T-helper 9 cell (primary cell): ENCODE results near the gene NOC2L.
"Not testable (repeated sequence)": the region's sequence is repeated elsewhere in the genome, so short reads cannot be mapped to it uniquely, and the experiment has no call there.

Experiments used
- DNase-seq: peaks from one replicate; pipeline ENCODE4 v3.0.0-alpha.2; 2020

The NOC2L gene

GRCh38 chr1:960363-961131 lies 1.5 kb upstream of the NOC2L start, which contains the start of gene KLHL17:
Gene KLHL17 (plus strand): TSS chr1:960584. CDS start chr1:960694, 110 bp downstream.
- peak; percentile 75 for DNase-seq

DNA sequence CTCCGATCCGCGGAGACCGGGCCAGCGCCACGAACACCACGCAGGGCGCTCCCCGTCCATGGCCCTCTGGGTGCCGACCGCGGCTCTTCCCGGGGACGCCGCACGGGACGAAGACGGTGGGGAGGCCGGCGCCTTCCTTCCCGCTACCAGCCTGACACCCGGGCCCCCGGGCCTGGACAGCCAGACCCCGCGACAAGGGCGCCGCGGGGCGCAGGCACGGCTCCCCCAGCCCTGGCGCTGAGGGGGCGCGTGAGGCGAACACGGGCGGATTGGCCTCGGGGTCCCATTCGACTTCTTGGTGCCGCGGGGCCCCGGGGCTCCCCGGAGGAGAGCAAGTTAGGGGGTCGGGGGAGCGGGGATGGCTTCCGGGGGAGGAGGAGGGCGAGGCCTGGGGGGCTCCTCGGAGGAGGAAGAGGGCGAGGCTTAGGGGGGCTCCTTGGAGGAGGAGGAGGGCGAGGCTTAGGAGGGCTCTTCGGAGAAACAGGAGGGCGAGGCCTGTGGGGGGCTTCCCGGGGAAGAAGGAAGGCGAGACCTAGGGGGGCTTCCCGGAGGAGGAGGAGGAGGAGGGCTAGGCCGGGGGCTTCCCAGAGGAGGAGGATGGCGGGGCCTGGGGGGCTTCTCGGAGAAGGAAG lies 791 bp upstream of the NOC2L start:
- DNase-seq = no peak

- DNase-seq = no peak
Observed at GRCh38 chr1:956636-957035, 2.4 kb downstream of the NOC2L start.

GRCh38 chr1:955474-955873 lies 3.6 kb downstream of the NOC2L start:
- no peak for DNase-seq

DNA sequence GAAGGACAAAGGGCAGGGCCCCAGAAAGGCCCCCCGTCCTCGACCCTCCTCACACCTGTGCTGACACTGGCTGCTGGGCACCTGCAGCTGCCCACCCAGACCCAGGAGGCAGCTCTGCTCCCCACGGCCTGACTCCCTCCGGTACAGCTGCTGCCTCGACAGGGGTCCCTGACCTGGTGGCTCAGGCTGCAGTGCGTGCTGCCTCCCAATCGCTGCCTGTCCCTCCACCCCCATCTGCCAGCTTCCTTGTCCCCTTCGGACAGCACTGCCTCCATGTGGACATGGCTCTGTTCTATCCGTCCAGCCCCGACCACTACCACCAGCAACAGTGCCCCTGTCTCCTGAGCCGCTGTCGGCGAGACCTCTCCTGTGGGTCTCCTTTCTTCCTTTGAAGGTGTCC lies 4.1 kb downstream of the NOC2L start:
- no peak for DNase-seq

DNA sequence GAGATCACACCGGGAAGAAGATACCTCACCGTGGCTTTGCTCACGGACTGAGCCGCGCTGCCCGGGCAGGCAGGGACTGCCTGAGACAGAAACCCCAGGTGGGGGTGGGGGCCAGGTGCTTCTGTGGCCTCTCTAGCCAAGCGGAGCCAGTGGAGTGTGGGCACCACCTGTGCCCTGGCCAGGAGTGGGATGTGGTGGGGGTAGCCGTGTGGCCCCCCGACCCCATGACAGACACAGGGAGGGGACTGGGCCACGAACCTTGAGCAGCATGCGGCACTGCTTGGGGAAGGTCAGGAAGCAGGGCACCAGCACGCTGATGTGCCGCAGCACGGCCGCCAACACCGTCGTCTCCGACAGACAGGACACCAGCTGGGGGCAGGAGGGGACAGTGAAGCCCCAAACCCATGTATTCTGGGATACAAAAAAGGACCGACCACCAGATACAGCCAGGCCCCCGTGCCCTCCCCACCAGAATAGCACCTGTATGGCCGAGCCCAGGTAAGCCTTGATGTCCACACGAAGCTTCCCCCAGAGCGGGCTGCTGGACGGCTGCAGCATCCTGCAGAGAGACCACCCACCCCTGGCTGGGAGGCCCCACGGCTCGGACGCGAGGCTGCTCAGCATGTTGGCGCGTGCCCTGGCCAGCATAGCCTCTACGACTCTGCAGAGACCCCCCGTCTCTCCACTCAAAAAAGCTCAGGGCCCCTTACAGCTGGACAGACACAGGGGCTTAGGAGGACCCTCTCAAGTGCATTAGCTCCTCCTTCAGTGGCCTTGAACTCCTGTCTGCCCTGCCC lies 5.3 kb downstream of the NOC2L start:
- DNase-seq = no peak

DNA sequence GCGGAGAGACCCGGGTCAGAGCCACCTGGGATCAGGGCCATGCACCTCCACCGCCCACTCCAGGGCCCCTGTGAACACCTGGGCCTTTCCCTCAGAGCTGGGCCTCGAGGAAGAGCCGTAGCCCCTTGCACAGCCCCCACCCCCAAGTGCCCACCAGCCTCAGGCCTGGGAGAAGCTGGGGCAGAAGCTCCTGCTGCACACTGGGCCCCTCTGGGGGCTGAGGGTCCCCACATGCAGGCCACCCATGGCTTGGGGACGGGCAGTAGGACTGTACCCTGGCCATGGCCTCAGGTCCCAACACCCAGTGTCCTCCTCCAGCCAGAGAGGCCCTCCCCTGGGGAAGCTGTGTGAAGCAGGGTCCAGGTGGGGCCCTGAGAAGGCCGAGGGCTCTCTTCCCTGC lies 6.5 kb downstream of the NOC2L start:
- DNase-seq = no peak

GRCh38 chr1:952201-952600 lies 6.9 kb downstream of the NOC2L start:
- DNase-seq = no peak

DNA sequence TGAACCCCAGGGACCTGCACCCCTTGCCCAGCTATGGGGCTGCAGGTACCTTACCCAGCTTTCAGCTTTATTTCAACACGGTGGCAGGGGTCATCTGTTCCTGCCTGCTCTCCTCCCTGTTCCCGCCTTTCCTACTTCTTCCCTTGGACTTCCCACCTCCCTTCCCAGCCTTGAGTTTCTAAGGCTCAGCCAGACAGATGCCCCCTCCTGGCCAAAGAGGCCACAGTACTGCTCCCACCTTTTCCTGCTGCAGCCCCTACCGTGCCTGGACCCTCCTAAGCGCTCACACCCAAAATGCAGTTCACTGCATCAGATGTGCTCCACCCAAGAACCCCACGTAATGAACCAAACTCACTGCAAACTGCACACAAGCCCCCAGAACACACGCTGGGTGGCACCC lies 7.7 kb downstream of the NOC2L start:
- DNase-seq = no peak

DNA sequence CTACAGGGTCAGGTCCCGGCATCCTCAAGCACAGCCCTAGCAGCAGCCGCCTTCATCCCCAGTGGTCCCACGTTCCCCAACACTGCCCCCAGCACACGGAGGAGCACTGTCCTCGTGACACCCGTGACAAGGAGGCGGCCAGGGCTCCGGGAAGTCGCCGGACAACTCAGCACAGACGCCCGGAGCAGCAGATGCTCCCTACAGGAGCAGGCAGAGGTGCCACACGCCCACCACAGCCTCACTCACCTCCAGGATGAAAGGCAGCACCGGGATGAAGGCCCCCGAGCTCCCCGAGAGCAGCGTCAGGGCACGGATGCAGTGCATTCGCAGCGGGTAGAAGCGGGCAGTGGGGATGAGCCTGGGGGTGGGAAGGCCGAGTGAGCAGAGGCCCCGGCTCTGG lies 8.2 kb downstream of the NOC2L start:
- no peak for DNase-seq

DNA sequence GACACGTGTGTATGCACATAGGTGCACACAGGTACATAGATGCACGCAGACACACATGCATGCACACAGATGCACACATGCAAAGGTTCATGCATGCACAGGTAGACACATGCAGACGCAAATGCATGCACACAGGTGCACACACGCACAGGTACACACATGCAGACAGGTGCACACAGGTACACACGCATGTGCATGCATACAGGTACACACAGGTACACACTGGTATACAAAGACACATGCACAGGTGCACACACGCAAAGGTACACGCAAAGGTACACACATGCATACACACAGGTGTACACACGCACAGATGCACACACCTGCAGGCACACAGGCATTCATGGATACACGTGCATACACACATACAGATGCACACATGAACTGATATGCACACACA lies 8.8 kb downstream of the NOC2L start:
- DNase-seq = no peak

- no peak for DNase-seq
Observed at GRCh38 chr1:947958-948357, 11.1 kb downstream of the NOC2L start.

DNA sequence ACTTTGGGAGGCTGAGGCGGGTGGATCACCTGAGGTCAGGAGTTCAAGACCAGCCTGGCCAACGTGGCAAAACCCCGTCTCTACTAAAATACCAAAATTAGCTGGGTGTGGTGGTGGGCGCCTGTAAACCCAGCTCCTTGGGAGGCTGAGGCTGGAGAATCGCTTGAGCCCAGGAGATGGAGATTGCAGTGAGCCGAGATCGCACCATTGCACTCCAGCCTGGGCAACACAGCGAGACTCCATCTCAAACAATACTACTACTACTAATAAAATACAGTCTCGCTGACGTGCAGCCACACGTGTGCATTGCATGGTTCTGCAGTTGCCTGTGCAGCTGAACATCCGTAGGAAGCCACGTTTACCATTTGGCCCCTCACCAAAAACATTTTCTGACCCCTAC lies 12.2 kb downstream of the NOC2L start:
- not testable (repeated sequence) for DNase-seq

GRCh38 chr1:945688-946556 lies 13.1 kb downstream of the NOC2L start:
- no peak for DNase-seq

GRCh38 chr1:944341-945325 lies 14.4 kb downstream of the NOC2L start:
- no peak for DNase-seq

DNA sequence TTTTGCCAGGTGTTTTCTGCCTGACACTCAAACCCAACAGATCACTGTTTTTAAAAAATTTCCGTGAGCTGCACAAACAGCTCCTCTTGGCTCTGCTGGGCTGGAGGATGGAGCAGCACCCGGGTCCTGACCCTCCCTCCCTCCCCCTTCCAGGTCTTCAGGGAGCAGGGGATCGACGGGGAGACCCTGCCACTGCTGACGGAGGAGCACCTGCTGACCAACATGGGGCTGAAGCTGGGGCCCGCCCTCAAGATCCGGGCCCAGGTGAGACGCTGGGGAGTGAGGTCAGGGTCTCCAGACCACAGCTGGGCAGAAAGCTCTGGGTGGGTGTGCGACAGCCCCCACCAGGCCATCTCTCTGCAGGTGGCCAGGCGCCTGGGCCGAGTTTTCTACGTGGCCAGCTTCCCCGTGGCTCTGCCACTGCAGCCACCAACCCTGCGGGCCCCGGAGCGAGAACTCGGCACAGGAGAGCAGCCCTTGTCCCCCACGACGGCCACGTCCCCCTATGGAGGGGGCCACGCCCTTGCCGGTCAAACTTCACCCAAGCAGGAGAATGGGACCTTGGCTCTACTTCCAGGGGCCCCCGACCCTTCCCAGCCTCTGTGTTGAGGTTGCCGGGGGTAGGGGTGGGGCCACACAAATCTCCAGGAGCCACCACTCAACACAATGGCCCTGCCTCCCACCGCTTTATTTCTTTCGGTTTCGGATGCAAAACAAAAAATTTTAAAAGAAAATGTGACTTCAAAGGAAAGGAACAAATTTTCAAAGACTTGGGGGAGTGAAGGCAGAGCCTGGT lies 15.3 kb downstream of the NOC2L start:
- DNase-seq = no peak

- DNase-seq = no peak
Observed at GRCh38 chr1:942864-943533, 16.1 kb downstream of the NOC2L start.

DNA sequence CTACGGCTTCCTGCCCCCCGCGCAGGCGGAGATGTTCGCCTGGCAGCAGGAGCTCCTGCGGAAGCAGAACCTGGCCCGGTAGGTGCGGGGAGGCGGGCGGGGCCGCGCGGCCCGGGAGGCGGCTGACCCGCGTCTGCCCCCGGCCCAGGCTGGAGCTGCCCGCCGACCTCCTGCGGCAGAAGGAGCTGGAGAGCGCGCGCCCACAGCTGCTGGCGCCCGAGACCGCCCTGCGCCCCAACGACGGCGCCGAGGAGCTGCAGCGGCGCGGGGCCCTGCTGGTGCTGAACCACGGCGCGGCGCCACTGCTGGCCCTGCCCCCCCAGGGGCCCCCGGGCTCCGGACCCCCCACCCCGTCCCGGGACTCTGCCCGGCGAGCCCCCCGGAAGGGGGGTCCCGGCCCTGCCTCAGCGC lies 16.6 kb downstream of the NOC2L start:
- DNase-seq = no peak

DNA sequence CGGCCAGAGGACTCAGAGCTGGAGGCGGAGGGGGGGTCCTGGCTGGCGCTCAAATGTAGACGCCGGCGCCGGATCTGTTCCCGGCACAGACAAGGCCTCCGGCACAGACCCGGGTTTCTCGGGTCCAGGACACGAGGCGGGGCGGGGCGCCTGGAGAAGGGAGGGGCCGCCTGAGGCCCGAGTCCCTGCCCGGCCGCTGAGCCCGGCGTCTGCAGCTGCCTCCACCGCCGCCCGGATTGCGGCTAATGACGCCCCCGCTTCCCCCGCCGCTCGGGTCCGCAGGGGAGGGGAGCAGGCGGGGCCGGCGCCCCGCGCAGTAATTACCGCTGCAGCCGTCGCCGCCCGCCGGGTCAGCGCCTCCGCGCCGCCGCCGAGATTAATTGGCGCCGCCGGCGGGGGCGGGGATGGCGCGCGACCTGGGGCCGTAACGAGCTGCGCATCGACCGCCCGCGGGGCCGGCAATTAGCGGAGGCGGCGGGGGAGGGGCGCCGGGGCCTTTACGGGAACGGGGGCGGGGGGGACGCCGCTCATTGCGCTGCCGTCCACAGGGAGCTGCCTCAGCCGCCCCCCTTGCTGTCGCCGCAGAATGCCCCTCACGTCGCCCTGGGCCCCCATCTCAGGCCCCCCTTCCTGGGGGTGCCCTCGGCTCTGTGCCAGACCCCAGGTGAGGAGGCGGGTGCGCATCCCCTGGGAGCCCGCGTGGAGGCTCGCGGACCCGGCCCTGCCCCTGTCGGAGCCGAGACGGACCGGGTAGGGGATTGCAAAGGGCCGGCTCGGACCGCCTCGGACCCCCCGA lies 17.3 kb downstream of the NOC2L start:
- DNase-seq = no peak
